Gastrocnemius medialis (tissue), 4 donors: ENCODE data around the gene EED. TPM values are rescaled to one million over a fixed set of nuclear protein-coding genes. Genes with fewer than 3 reads are reported as not detected.

Source experiments
- ATAC-seq, 2 donors: fragments of 150-250 bp; one replicate each; pipeline ENCODE4 v1.9.1; 2016
- DNase-seq, 2 donors: peaks; one replicate each; pipeline ENCODE4 v3.0.0-alpha.2; 2019
- H3K27ac ChIP-seq, 4 donors: fragments of 200-600 bp; sonication (generic); 1 replicate in 1 of 4; 2 replicates in 3 of 4; pipeline ENCODE4 v1.5.1; 2016 to 2018; ENCODE audit warnings: mild to moderate bottlenecking in 2 of 4, moderate library complexity in 1 of 4
- H3K27me3 ChIP-seq, 3 donors: fragments of 200-600 bp; sonication (generic) in 2 of 3; 1 replicate in 1 of 3; 2 replicates in 2 of 3; pipeline versions ENCODE4 v1.5.1 to v1.6.0; 2016 to 2019; ENCODE audit warnings: mild to moderate bottlenecking in 1 of 3, moderate library complexity in 1 of 3
- H3K36me3 ChIP-seq, 2 donors: fragments of 200-600 bp; sonication (generic) in 1 of 2; one replicate each; pipeline ENCODE4 v1.5.1; 2017 to 2018
- H3K4me1 ChIP-seq, 2 donors: fragments of 200-600 bp; sonication (generic) in 1 of 2; one replicate each; pipeline ENCODE4 v1.5.1; 2016 to 2017; ENCODE audit warnings: mild to moderate bottlenecking in 2 of 2
- H3K4me3 ChIP-seq, 4 donors: fragments of 200-600 bp; sonication (generic) in 3 of 4; 1 replicate in 1 of 4; 2 replicates in 3 of 4; pipeline ENCODE4 v1.5.1; 2016 to 2019; ENCODE audit warnings: mild to moderate bottlenecking in 2 of 4
- H3K9me3 ChIP-seq, 3 donors: fragments of 200-600 bp; sonication (generic) in 2 of 3; 1 replicate in 1 of 3; 2 replicates in 2 of 3; pipeline ENCODE4 v1.5.1; 2016 to 2019
- CTCF ChIP-seq, 5 experiments: fragments of 450-650 bp in 3 of 5; fragments of 200-600 bp in 2 of 5; sonication (generic) in 2 of 5; IDR thresholded peaks in 4 of 5; conservative IDR thresholded peaks in 1 of 5; 1 replicate in 4 of 5; 2 replicates in 1 of 5; pipeline ENCODE4 v1.5.1; 2016 to 2019; ENCODE audit warnings: antibody characterized with exemption in 5 of 5, mild to moderate bottlenecking in 3 of 5, moderate library complexity in 3 of 5
- POLR2A ChIP-seq, 2 donors: fragments of 450-650 bp; IDR thresholded peaks; one replicate each; pipeline ENCODE4 v1.6.1; 2017; ENCODE audit warnings: antibody characterized with exemption in 2 of 2, mild to moderate bottlenecking in 2 of 2, moderate library complexity in 2 of 2
- in situ Hi-C, 4 donors: fragments of 200-750 bp; cut with MboI; loops; one replicate each; pipeline versions ENCODE4 v1.15.0 to v1.8.0; 2017; ENCODE audit warnings: low sequenced_read_pairs in 4 of 4
- intact Hi-C: fragments of 100-400 bp; cut with DNase I; formaldehyde crosslinking; loops from one replicate; pipeline ENCODE4 v1.15.1; 2023; ENCODE audit warnings: low total_unique reads
- total RNA-seq, 4 donors: library from RNA; depleted of rRNA; stranded (reverse); fragments of >200 nt; gene quantifications; one replicate each; pipeline versions ENCODE4 v1.1.0 to v1.2.3, GENCODE V29; 2016

EED gene
- total RNA-seq, 4 donors from 2014 or later: 5.2 to 12.1 (median 8.5) TPM

- TF ChIP-seq CTCF (IDR thresholded peaks at IDR 0.05 in 4 of 5, conservative IDR thresholded peaks at IDR 0.05 in 1 of 5): no peak
- no peak for TF ChIP-seq POLR2A (IDR thresholded peaks at IDR 0.05)
These were observed 461 bp upstream of the EED start for GRCh38 chr11:86244063-86244521.

GRCh38 chr11:86245369-86246292 is 1.1 kb downstream of the EED start:
- intact Hi-C loops (loop anchor here (1.0 to 10.0 kb wide), 5 partner anchors 57 to 709 kb away; partner anchors contain the start of genes FZD4, HIKESHI, ME3 and TMEM126A), in situ Hi-C loops (loop anchor here in 1 of 4 donors (25.0 kb wide), 1 partner anchor 633 kb away; no protein-coding TSS in a partner anchor)
- Histone ChIP-seq H3K4me3 (peak overlapping the region; percentile 88 to 94 (median 92)), H3K27ac (peak overlapping the region; percentile 96 to 99 (median 98)), H3K9me3 (no peaks in the 10 kb centered on the region), H3K36me3 (no peaks in the 10 kb centered on the region), H3K27me3 (no peaks in the 10 kb centered on the region), H3K4me1 (peaks cover 15 to 37% of the 10 kb centered on the region in 2 donors)
- ATAC-seq (peak; percentile 7 to 19), DNase-seq (no peak)
- TF ChIP-seq CTCF (IDR thresholded peaks at IDR 0.05 in 4 of 5, conservative IDR thresholded peaks at IDR 0.05 in 1 of 5) (no peak), POLR2A (IDR thresholded peaks at IDR 0.05) (no peak)

More at GRCh38 chr11:86244063-86244521, 461 bp upstream of the EED start:
- Histone ChIP-seq H3K27me3 (no peaks in the 10 kb centered on the region), H3K4me3 (peak overlapping the region; percentile 88 to 94 (median 92)), H3K36me3 (no peaks in the 10 kb centered on the region), H3K27ac (peak overlapping the region; percentile 96 to 99 (median 98)), H3K9me3 (no peaks in the 10 kb centered on the region), H3K4me1 (peaks cover 15 to 32% of the 10 kb centered on the region in 2 donors)
- in situ Hi-C loops: loop anchor here in 1 of 4 donors (25.0 kb wide), 1 partner anchor 632 kb away; no protein-coding TSS in a partner anchor
- DNase-seq (peak; percentile 75 to 80), ATAC-seq (peak; percentile 87 to 89)
- intact Hi-C loops: loop anchor here (1.0 to 10.0 kb wide), 5 partner anchors 70 to 711 kb away; partner anchors contain the start of genes FZD4, ME3 and PICALM

- Histone ChIP-seq H3K4me3 (peak overlapping the region; percentile 88 to 94 (median 92)), H3K9me3 (no peaks in the 10 kb centered on the region), H3K36me3 (no peaks in the 10 kb centered on the region), H3K4me1 (peaks cover 15 to 37% of the 10 kb centered on the region in 2 donors), H3K27ac (no peak overlapping the region), H3K27me3 (no peaks in the 10 kb centered on the region)
- in situ Hi-C loops: loop anchor here in 1 of 4 donors (25.0 kb wide), 1 partner anchor 634 kb away; no protein-coding TSS in a partner anchor
- DNase-seq: no peak
- intact Hi-C loops: loop anchor here (5.0 to 10.0 kb wide), 4 partner anchors 429 to 709 kb away; partner anchors contain the start of genes FZD4, ME3 and TMEM126A
- no peak for TF ChIP-seq POLR2A (IDR thresholded peaks at IDR 0.05)
- no peak for TF ChIP-seq CTCF (IDR thresholded peaks at IDR 0.05 in 4 of 5, conservative IDR thresholded peaks at IDR 0.05 in 1 of 5)
- ATAC-seq: no peak
These were observed 1.7 kb downstream of the EED start for GRCh38 chr11:86246293-86246675.

GRCh38 chr11:86247608-86248007 is 3.1 kb downstream of the EED start:
- intact Hi-C loops: loop anchor here (5.0 to 10.0 kb wide), 4 partner anchors 427 to 707 kb away; partner anchors contain the start of genes FZD4, ME3 and TMEM126A
- no peak overlapping the region for H3K4me3 ChIP-seq
- peaks cover 15 to 37% of the 10 kb centered on the region in 2 donors for H3K4me1 ChIP-seq
- in situ Hi-C loops: loop anchor here in 1 of 4 donors (25.0 kb wide), 1 partner anchor 635 kb away; no protein-coding TSS in a partner anchor
- H3K27ac ChIP-seq: no peak overlapping the region
- H3K27me3 ChIP-seq: no peaks in the 10 kb centered on the region
- no peaks in the 10 kb centered on the region for H3K9me3 ChIP-seq
- no peaks in the 10 kb centered on the region for H3K36me3 ChIP-seq
- no peak for DNase-seq
- ATAC-seq: no peak
- TF ChIP-seq POLR2A (IDR thresholded peaks at IDR 0.05): no peak
- TF ChIP-seq CTCF (IDR thresholded peaks at IDR 0.05 in 4 of 5, conservative IDR thresholded peaks at IDR 0.05 in 1 of 5): no peak
